HFFc6 (cell line): ENCODE measurements around the gene ARHGAP22. TPM values are rescaled to one million over a fixed set of nuclear protein-coding genes. Genes with fewer than 3 reads are reported as not detected.

Experiments used
- DNase-seq: peaks from one replicate; pipeline ENCODE4 v3.0.0-alpha.2; 2018
- H3K27ac Mint-ChIP-seq: 2 replicates; pipeline ENCODE4 v1.8.0; 2020; ENCODE audit warnings: mild to moderate bottlenecking, mixed read lengths
- H3K27me3 Mint-ChIP-seq: 2 replicates; pipeline ENCODE4 v1.8.0; 2021; ENCODE audit warnings: mild to moderate bottlenecking, moderate library complexity, mixed read lengths; ENCODE audit not compliant: insufficient read depth
- H3K36me3 Mint-ChIP-seq: 2 replicates; pipeline ENCODE4 v1.8.0; 2021; ENCODE audit warnings: low read depth, mixed read lengths
- H3K4me1 Mint-ChIP-seq: 2 replicates; pipeline ENCODE4 v1.8.0; 2020; ENCODE audit warnings: low read depth, mixed read lengths
- H3K4me3 Mint-ChIP-seq: 2 replicates; pipeline ENCODE4 v1.8.0; 2020; ENCODE audit warnings: mild to moderate bottlenecking, moderate library complexity, mixed read lengths
- H3K9me3 Mint-ChIP-seq: 2 replicates; pipeline ENCODE4 v1.8.0; 2020; ENCODE audit warnings: mild to moderate bottlenecking, mixed read lengths
- CTCF ChIP-seq: fragments of 200-600 bp; sonication (generic); IDR thresholded peaks from 2 replicates; pipeline ENCODE4 v1.5.0; 2021; ENCODE audit warnings: antibody characterized with exemption, mild to moderate bottlenecking
- total RNA-seq, 6 experiments: library from RNA; stranded (reverse); fragmentation: NEBNext Ultra II Directional; extraction: Animal tissue kit (Norgen Biotek cat#: 25700); gene quantifications; 2 replicates in 1 of 6; 3 replicates in 5 of 6; pipeline ENCODE4 v1.2.3, GENCODE V29; 2021

Gene ARHGAP22
- total RNA-seq, 6 experiments from 2014 or later, result 74.3 to 117 (median 95.7) TPM

GRCh38 chr10:48600645-48601505, 4.0 kb downstream of the ARHGAP22 start:
- Mint-ChIP-seq H3K4me1 (peaks cover 88% of the 10 kb centered on the region), H3K4me3 (peak overlapping the region; percentile 87), H3K9me3 (no peaks in the 10 kb centered on the region), H3K36me3 (peaks cover 40% of the 10 kb centered on the region), H3K27me3 (0 out of 2 replicates have a peak, but pooled peaks cover 2% of the 10 kb centered on the region), H3K27ac (peak overlapping the region; percentile 62)
- TF ChIP-seq CTCF, result no peak
- no peak for DNase-seq

GRCh38 chr10:48599830-48600134, 5.1 kb downstream of the ARHGAP22 start:
- Mint-ChIP-seq H3K36me3 (peaks cover 44% of the 10 kb centered on the region), H3K4me3 (peak overlapping the region; percentile 87), H3K4me1 (peaks cover 89% of the 10 kb centered on the region), H3K27ac (peak overlapping the region; percentile 62), H3K27me3 (peaks cover 2% of the 10 kb centered on the region; the same call in 1 of the 2 replicates), H3K9me3 (no peaks in the 10 kb centered on the region)
- TF ChIP-seq CTCF, result no peak
- no peak for DNase-seq

- TF ChIP-seq CTCF, result no peak
- Mint-ChIP-seq H3K9me3 (no peaks in the 10 kb centered on the region), H3K27me3 (peaks cover 2% of the 10 kb centered on the region; the same call in 1 of the 2 replicates), H3K27ac (peak overlapping the region; percentile 65), H3K4me3 (no peak overlapping the region), H3K4me1 (peaks cover 91% of the 10 kb centered on the region), H3K36me3 (peaks cover 38% of the 10 kb centered on the region)
- no peak for DNase-seq
These were observed 5.7 kb downstream of the ARHGAP22 start for GRCh38 chr10:48598936-48599829.

- no peak for TF ChIP-seq CTCF
- Mint-ChIP-seq H3K27ac (peak overlapping the region; percentile 65), H3K27me3 (peaks cover 2% of the 10 kb centered on the region; the same call in 1 of the 2 replicates), H3K9me3 (no peaks in the 10 kb centered on the region), H3K4me3 (no peak overlapping the region), H3K36me3 (peaks cover 33% of the 10 kb centered on the region; the same call in 1 of the 2 replicates), H3K4me1 (peaks cover 88% of the 10 kb centered on the region)
- DNase-seq, result no peak
These were observed 6.5 kb downstream of the ARHGAP22 start for GRCh38 chr10:48598243-48598935.

- no peaks in the 10 kb centered on the region for H3K9me3 Mint-ChIP-seq
- no peak overlapping the region for H3K4me3 Mint-ChIP-seq
- peak overlapping the region; percentile 56 for H3K27ac Mint-ChIP-seq
- no peak for DNase-seq
- peaks cover 2% of the 10 kb centered on the region; the same call in 1 of the 2 replicates for H3K27me3 Mint-ChIP-seq
- no peak for TF ChIP-seq CTCF
- H3K4me1 Mint-ChIP-seq, result peaks cover 92% of the 10 kb centered on the region
- H3K36me3 Mint-ChIP-seq, result peaks cover 44% of the 10 kb centered on the region
These were observed 9.3 kb downstream of the ARHGAP22 start for GRCh38 chr10:48595539-48595932.
